Gastrocnemius medialis (tissue), 4 donors: ENCODE results near the gene AP3B2.

ENCODE experiments used
- CTCF ChIP-seq, 5 experiments: fragments of 450-650 bp in 3 of 5; fragments of 200-600 bp in 2 of 5; sonication (generic) in 2 of 5; IDR thresholded peaks in 4 of 5; conservative IDR thresholded peaks in 1 of 5; 1 replicate in 4 of 5; 2 replicates in 1 of 5; pipeline ENCODE4 v1.5.1; 2016 to 2019; ENCODE audit warnings: antibody characterized with exemption in 5 of 5, mild to moderate bottlenecking in 3 of 5, moderate library complexity in 3 of 5
- POLR2A ChIP-seq, 2 donors: fragments of 450-650 bp; IDR thresholded peaks; one replicate each; pipeline ENCODE4 v1.6.1; 2017; ENCODE audit warnings: antibody characterized with exemption in 2 of 2, mild to moderate bottlenecking in 2 of 2, moderate library complexity in 2 of 2

- TF ChIP-seq CTCF (IDR thresholded peaks at IDR 0.05 in 4 of 5, conservative IDR thresholded peaks at IDR 0.05 in 1 of 5) = no peak
- no peak for TF ChIP-seq POLR2A (IDR thresholded peaks at IDR 0.05)
These were observed 63.2 kb downstream of the AP3B2 start for GRCh38 chr15:82646250-82647044.
